ENCODE data around the gene GCHFR.

The GCHFR gene

GRCh38 chr15:40782609-40783227, 18.9 kb downstream of the GCHFR start:
- no peak for DNase-seq

- no peak for DNase-seq
Measured at GRCh38 chr15:40785164-40785563, 21.3 kb downstream of the GCHFR start.

- no peak for DNase-seq
Measured at GRCh38 chr15:40785814-40786213, 21.9 kb downstream of the GCHFR start.

- DNase-seq, result peak; percentile 68
Measured at GRCh38 chr15:40787344-40787841, 23.5 kb downstream of the GCHFR start.

GRCh38 chr15:40787991-40788390, 24.1 kb downstream of the GCHFR start:
- DNase-seq, result no peak

GRCh38 chr15:40789119-40789518, 25.3 kb downstream of the GCHFR start:
- DNase-seq, result no peak

GRCh38 chr15:40789999-40790398, 26.1 kb downstream of the GCHFR start:
- no peak for DNase-seq

- DNase-seq, result no peak
Measured at GRCh38 chr15:40790718-40791117, 26.9 kb downstream of the GCHFR start.

GRCh38 chr15:40792394-40792793, 28.5 kb downstream of the GCHFR start:
- DNase-seq, result no peak

GRCh38 chr15:40793216-40793989, 29.5 kb downstream of the GCHFR start:
- DNase-seq, result peak; percentile 92

- DNase-seq, result no peak
Measured at GRCh38 chr15:40796041-40796440, 32.2 kb downstream of the GCHFR start.

GRCh38 chr15:40796512-40796911, 32.6 kb downstream of the GCHFR start:
- DNase-seq, result no peak

- DNase-seq, result no peak
Measured at GRCh38 chr15:40799523-40799922, 35.7 kb downstream of the GCHFR start.

- no peak for DNase-seq
Measured at GRCh38 chr15:40803076-40803475, 39.2 kb downstream of the GCHFR start.

- DNase-seq, result no peak
Measured at GRCh38 chr15:40803688-40804087, 39.8 kb downstream of the GCHFR start.

- DNase-seq, result no peak
Measured at GRCh38 chr15:40806672-40807027, 42.8 kb downstream of the GCHFR start.

GRCh38 chr15:40807028-40807887, 43.4 kb downstream of the GCHFR start, which contains the start of the genes DNAJC17 and ZFYVE19:
TSS of gene DNAJC17 (minus strand) at chr15:40807473. CDS start at chr15:40807446, 27 bp downstream.
TSS of gene ZFYVE19 (plus strand) at chr15:40807089. CDS start at chr15:40807590, 501 bp downstream.
- peak; percentile 97 for DNase-seq

GRCh38 chr15:40807888-40808461, 44.1 kb downstream of the GCHFR start:
- no peak for DNase-seq

GRCh38 chr15:40808861-40809450, 45.1 kb downstream of the GCHFR start:
- DNase-seq, result no peak

- no peak for DNase-seq
Measured at GRCh38 chr15:40812721-40813425, 49.0 kb downstream of the GCHFR start.

GRCh38 chr15:40815042-40815698, 51.3 kb downstream of the GCHFR start:
- DNase-seq, result no peak
